GM18502 (cell line): ENCODE results near the gene TMEM200A.

Source experiments
- ATAC-seq: cut with Tn5 transposase; IDR thresholded peaks from one replicate; pipeline ENCODE4 v1.9.1; 2021; ENCODE audit warnings: mild to moderate bottlenecking; ENCODE audit not compliant: unreplicated experiment, poor library complexity

The TMEM200A gene

GRCh38 chr6:130376936-130377335, 11.1 kb downstream of the TMEM200A start:
- no peak for ATAC-seq

GRCh38 chr6:130377371-130377770, 11.6 kb downstream of the TMEM200A start:
- no peak for ATAC-seq

GRCh38 chr6:130377915-130378314, 12.1 kb downstream of the TMEM200A start:
- ATAC-seq = no peak

- no peak for ATAC-seq
Observed at GRCh38 chr6:130379223-130379622, 13.4 kb downstream of the TMEM200A start.

GRCh38 chr6:130381012-130381411, 15.2 kb downstream of the TMEM200A start:
- ATAC-seq = no peak

GRCh38 chr6:130381459-130382380, 15.9 kb downstream of the TMEM200A start:
- ATAC-seq = no peak

GRCh38 chr6:130382872-130383490, 17.2 kb downstream of the TMEM200A start:
- ATAC-seq = no peak

GRCh38 chr6:130385064-130385695, 19.4 kb downstream of the TMEM200A start:
- no peak for ATAC-seq

GRCh38 chr6:130389142-130389541, 23.3 kb downstream of the TMEM200A start:
- ATAC-seq = no peak

- ATAC-seq = no peak
Observed at GRCh38 chr6:130390890-130391289, 25.1 kb downstream of the TMEM200A start.

GRCh38 chr6:130393306-130393705, 27.5 kb downstream of the TMEM200A start:
- no peak for ATAC-seq

GRCh38 chr6:130394246-130394645, 28.4 kb downstream of the TMEM200A start:
- ATAC-seq = no peak

- ATAC-seq = no peak
Observed at GRCh38 chr6:130395164-130395563, 29.3 kb downstream of the TMEM200A start.

- no peak for ATAC-seq
Observed at GRCh38 chr6:130396722-130397121, 30.9 kb downstream of the TMEM200A start.

- no peak for ATAC-seq
Observed at GRCh38 chr6:130405549-130405948, 39.7 kb downstream of the TMEM200A start.

- no peak for ATAC-seq
Observed at GRCh38 chr6:130407032-130407431, 41.2 kb downstream of the TMEM200A start.

- no peak for ATAC-seq
Observed at GRCh38 chr6:130409418-130410100, 43.7 kb downstream of the TMEM200A start.

GRCh38 chr6:130411481-130411880, 45.7 kb downstream of the TMEM200A start:
- no peak for ATAC-seq

GRCh38 chr6:130412556-130413290, 46.9 kb downstream of the TMEM200A start:
- no peak for ATAC-seq

- no peak for ATAC-seq
Observed at GRCh38 chr6:130417951-130418350, 52.1 kb downstream of the TMEM200A start.
